Measurements from ENCODE around the gene ANKFY1.
A peak's percentile ranks its signal among the peaks of the same experiment; 100 is the strongest.
"Not testable (repeated sequence)": the region's sequence is repeated elsewhere in the genome, so short reads cannot be mapped to it uniquely, and the experiment has no call there.

ANKFY1 gene

DNA sequence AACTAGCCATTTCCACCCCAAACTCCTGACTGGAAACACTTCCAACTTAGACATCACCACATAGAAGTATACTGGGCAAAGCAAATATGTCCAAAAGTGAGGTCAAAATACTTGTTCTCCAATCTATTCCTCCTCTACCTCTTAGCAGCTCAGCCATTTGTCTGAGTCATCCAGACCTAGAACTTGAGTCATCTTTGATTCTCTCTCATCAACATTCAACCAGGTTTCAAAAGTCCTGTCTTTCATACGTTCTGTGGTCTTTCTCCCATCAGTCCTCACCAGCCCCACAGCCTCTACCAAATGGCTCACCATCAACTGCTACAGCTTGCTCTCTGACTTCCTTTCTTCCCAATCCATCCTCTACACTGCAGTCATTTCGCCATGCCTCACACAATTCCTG lies 6.8 kb downstream of the ANKFY1 start:
- DNase-seq (ENCODE audit: low spot score) = no peak

GRCh38 chr17:4255271-4255670 lies 8.5 kb downstream of the ANKFY1 start:
- not testable (repeated sequence) for DNase-seq (ENCODE audit: low spot score)

DNA sequence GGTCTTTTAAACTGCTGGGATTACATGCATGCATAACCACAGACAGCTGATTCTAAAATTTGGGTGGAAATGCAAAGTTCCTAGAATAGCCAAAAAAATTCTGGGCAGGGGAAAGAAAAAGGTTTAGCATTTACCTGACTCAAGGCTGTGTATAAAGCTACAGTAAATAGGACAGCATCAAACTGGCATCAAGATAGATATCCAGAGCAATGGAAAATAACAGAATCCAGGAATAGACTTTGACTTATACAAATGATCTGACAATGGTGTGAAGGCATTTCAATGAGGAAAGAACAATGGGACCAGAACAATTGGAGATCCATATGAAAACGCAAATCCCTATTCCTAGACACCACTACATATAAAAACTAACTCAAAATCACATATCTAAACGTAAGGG lies 12.9 kb downstream of the ANKFY1 start:
- no peak for DNase-seq (ENCODE audit: low spot score)

GRCh38 chr17:4249452-4250029 lies 14.2 kb downstream of the ANKFY1 start:
- DNase-seq (ENCODE audit: low spot score) = peak; percentile 47

- no peak for DNase-seq (ENCODE audit: low spot score)
Observed at GRCh38 chr17:4248504-4249277, 15.1 kb downstream of the ANKFY1 start.

- no peak for DNase-seq (ENCODE audit: low spot score)
Observed at GRCh38 chr17:4247971-4248388, 15.8 kb downstream of the ANKFY1 start.

DNA sequence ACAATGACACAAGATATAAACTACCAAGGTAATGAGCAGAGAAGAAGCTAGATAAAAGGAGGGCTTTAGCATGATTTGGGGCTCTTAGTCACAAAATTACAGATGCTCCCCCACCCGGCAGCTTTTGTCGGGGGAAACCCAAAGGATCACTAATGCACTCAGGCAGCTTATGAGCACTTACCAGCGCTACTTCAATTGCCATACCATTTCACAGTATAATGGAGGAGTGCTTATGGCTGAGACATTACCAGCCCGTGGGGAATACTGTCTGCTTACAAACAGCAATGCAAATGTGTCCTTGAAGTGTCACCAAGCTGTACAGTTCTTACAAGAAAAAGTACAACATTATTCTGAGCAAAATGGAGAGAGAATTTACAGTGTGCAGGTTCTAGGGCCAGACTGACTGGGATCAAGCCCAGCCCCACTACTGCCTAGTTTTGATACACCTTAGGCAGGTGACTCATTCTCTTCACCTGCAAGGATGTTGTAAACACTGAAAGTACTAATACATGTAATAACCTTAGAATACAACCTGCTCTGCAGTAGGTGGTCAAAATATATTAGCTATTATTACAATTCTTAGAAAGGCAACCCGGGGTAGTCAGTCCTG lies 16.3 kb downstream of the ANKFY1 start:
- no peak for DNase-seq (ENCODE audit: low spot score)

- no peak for DNase-seq (ENCODE audit: low spot score)
Observed at GRCh38 chr17:4246674-4247073, 17.1 kb downstream of the ANKFY1 start.

- DNase-seq (ENCODE audit: low spot score) = no peak
Observed at GRCh38 chr17:4241535-4241934, 22.2 kb downstream of the ANKFY1 start.

GRCh38 chr17:4236456-4236855 lies 27.3 kb downstream of the ANKFY1 start:
- DNase-seq (ENCODE audit: low spot score) = no peak

GRCh38 chr17:4235372-4236279 lies 28.2 kb downstream of the ANKFY1 start:
- DNase-seq (ENCODE audit: low spot score) = no peak

DNA sequence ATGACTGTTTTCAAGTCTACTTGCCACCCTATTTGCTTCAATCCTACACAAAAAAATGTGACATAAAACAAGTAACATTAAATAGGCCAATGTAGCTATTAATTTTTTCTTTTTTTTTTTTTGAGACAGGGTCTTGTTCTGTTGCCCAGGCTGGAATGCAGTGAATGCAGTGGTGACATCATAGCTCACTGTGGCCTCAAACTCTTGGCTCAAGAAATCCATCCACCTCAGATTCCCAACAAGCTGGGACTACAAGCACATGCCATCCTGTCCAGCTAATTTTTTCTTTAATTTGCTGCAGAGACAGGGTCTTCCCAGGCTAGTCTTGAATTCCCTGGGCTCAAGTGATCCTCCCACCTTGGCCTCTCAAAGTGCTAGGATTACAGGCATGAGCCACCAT lies 29.4 kb downstream of the ANKFY1 start:
- no peak for DNase-seq (ENCODE audit: low spot score)

DNA sequence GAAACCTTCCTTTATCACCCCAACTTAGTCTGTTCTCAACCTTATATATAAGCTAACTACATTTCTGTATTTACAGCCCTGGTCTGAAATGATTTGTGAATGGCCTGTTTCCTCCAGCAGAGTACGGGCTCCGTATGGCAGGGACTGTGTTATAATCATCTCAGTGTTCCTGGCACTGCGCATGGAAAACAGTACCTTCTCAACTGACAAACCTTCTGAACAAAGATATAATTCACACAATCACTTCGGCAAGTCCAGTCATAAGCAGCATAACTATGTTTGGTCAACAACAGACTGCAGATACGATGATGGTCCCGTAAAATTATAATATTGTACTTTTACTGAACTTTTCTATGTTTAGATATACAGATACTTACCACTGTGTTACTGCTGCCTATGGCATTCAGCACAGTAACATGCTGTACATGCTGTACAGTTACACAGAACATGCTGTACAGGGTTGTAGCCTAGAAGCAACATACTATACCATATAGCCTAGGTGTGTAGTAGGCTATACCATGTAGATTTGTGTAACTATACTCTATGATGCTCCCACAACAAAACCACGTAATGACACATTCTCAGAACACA lies 30.0 kb downstream of the ANKFY1 start:
- no peak for DNase-seq (ENCODE audit: low spot score)

DNA sequence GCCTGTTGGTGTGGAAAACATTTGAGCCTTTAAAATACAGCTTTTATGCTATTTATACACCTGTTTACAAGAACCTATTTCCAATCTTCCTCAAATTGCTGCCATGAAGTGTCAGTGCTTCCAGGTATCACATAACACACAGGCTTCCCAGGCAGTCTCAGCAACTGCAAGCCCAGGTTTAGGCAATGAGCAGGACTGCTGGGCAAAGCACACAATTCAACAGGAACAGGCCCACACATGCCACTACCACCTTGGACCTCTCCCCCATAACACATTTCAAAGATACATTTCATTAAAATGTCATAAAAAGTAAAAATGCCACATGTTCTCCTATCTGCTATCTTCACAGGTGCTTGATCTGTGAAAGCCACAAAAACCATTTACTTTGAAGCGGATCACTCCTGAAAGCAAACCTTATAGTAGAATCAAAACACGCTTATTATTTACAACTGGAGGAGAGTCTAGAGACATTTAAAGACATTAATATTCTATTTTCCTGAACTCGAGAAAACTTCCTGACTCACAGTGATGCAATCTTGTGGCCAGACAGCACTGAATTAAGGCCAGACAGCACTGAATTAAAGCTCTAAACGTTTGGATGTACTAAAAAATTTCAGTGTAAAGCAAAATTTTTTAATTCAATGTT lies 31.5 kb downstream of the ANKFY1 start:
- no peak for DNase-seq (ENCODE audit: low spot score)

DNA sequence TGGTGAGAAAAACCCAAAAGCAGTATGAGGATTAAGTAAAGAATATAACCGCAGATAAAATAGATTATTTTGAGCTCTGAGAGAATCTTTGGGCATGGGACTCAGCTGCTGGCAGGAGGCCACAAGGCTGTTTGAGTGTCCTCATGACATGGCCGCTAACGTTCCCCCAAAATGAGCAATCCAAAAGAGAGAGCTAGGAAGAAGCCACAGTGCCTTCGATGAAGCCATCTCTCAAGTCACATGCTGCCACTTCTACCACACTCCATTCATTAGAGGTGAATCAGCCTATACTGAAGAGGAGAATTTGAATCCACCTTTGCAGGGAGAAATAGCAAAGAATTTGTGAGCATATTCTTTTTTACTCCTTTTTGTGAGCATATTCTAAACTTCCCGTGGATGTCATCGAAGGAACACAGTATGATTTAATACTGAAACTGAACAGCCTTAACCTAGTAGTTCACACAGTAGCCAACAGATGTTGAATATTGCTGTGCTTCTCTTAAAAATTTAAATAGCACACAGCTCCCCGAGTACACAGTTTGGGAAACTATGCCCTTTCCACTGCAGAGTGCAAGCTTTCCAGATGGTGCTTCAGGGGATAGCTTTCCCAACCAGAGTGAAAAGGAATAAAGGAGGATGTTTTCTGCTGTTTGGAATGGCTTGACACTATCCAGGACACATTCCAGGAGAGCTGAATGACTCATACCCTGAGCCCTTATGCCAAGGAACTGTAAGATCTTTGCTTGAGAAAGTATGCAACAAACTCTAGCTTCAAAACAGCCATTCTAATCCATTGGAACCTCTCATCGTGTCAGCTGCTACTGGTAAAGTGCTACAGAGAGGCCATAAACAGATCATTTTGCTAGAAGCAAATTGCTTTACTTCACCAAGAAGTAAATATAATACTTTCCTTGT lies 33.9 kb downstream of the ANKFY1 start:
- DNase-seq (ENCODE audit: low spot score) = no peak

DNA sequence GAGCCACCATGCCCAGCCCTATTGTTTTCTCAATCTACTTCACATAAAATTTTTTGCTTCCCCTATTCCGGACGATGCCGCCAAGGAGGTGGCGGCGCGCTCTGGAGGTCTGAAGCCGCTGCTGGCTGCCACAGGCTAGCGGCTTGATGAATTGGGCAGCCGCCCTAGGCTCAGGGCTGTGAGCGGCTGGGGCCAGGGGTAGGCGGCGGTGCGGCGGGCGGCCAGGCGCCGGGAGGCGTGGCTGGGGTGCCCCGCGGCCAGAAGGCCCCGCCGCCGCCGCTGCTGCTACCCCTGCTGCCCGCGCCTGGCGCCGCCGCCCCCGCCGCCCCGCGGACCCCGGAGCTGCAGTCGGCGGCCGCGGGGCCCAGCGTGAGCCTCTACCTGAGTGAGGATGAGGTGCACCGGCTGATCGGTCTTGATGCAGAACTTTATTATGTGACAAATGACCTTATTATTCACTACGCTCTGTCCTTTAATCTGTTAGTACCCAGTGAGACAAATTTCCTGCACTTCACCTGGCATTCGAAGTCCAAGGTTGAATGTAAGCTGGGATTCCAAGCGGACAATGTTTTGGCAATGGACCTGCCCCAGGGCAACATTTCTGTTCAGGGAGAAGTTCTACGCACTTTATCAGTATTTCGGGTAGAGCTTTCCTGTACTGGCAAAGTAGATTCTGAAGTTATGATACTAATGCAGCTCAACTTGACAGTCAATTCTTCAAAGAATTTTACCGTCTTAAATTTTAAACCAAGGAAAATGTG lies 41.7 kb downstream of the ANKFY1 start:
- no peak for DNase-seq (ENCODE audit: low spot score)

- DNase-seq (ENCODE audit: low spot score) = no peak
Observed at GRCh38 chr17:4221163-4221562, 42.6 kb downstream of the ANKFY1 start.

GRCh38 chr17:4220655-4221054 lies 43.1 kb downstream of the ANKFY1 start:
- DNase-seq (ENCODE audit: low spot score) = no peak

GRCh38 chr17:4219241-4219640 lies 44.5 kb downstream of the ANKFY1 start:
- no peak for DNase-seq (ENCODE audit: low spot score)
